Measurements from ENCODE around the gene MAEA.

Gene MAEA

GRCh38 chr4:1294891-1295290, 5.2 kb downstream of the MAEA start:
- H3K4me2 ChIP-seq (ENCODE audit: low read length) = peak overlapping the region; percentile 24
- no peaks in the 10 kb centered on the region for H3K27me3 ChIP-seq (ENCODE audit: control insufficient read depth, insufficient read depth, low read length)
- H3K9ac ChIP-seq = no peak overlapping the region
- H3K4me1 ChIP-seq = peaks cover 3% of the 10 kb centered on the region
- no peak overlapping the region for H3K4me3 ChIP-seq (ENCODE audit: low read depth, low read length)
- no peaks in the 10 kb centered on the region for H3K36me3 ChIP-seq (ENCODE audit: control insufficient read depth, insufficient read depth, low read length)
- no peak overlapping the region for H3K27ac ChIP-seq
- no peaks in the 10 kb centered on the region for H3K9me3 ChIP-seq (ENCODE audit: control insufficient read depth, low read length)
- peaks cover 47% of the 10 kb centered on the region for H3K79me2 ChIP-seq
- H2AFZ ChIP-seq = no peak overlapping the region
- TF ChIP-seq, protein P1, sequence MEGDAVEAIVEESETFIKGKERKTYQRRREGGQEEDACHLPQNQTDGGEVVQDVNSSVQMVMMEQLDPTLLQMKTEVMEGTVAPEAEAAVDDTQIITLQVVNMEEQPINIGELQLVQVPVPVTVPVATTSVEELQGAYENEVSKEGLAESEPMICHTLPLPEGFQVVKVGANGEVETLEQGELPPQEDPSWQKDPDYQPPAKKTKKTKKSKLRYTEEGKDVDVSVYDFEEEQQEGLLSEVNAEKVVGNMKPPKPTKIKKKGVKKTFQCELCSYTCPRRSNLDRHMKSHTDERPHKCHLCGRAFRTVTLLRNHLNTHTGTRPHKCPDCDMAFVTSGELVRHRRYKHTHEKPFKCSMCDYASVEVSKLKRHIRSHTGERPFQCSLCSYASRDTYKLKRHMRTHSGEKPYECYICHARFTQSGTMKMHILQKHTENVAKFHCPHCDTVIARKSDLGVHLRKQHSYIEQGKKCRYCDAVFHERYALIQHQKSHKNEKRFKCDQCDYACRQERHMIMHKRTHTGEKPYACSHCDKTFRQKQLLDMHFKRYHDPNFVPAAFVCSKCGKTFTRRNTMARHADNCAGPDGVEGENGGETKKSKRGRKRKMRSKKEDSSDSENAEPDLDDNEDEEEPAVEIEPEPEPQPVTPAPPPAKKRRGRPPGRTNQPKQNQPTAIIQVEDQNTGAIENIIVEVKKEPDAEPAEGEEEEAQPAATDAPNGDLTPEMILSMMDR (IDR thresholded peaks at IDR 0.05) = no peak

DNA sequence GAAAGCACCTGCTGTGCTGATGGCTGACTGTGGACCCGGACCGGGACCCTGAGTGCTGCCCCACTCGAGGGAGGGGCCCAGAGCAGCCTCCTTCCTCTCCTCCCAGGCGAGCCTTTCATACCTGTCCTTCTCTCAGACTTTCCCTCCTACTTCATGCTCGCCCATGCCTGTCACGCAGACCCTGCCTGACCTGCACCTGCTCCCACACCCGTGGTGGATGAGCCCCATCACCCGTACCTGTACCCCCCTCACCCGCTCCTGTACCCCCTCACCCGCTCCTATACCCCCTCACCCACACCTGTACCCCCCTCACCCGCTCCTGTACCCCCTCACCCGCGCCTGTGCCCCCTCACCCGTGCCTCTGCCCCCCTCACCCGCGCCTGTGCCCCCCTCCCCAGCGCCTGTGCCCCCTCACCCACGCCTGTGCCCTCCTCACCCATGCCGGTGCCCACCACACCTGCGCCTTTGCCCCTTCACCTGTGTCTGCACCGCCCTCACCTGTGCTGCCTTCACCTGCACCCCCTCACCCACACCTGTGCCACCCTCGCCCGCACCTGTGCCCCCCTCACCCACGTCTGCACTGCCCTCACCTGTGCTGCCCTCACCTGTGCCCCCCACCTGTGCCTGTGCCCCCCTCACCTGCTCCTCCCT, 5.8 kb downstream of the MAEA start:
- Histone ChIP-seq H3K4me1 (peaks cover 3% of the 10 kb centered on the region), H3K27me3 (ENCODE audit: control insufficient read depth, insufficient read depth, low read length) (no peaks in the 10 kb centered on the region), H3K4me3 (ENCODE audit: low read depth, low read length) (no peak overlapping the region), H3K27ac (no peak overlapping the region), H2AFZ (no peak overlapping the region), H3K36me3 (ENCODE audit: control insufficient read depth, insufficient read depth, low read length) (no peaks in the 10 kb centered on the region), H3K9me3 (ENCODE audit: control insufficient read depth, low read length) (no peaks in the 10 kb centered on the region), H3K79me2 (peaks cover 47% of the 10 kb centered on the region), H3K4me2 (ENCODE audit: low read length) (no peak overlapping the region), H3K9ac (no peak overlapping the region)
- TF ChIP-seq, protein P1 (IDR thresholded peaks at IDR 0.05) = no peak

DNA sequence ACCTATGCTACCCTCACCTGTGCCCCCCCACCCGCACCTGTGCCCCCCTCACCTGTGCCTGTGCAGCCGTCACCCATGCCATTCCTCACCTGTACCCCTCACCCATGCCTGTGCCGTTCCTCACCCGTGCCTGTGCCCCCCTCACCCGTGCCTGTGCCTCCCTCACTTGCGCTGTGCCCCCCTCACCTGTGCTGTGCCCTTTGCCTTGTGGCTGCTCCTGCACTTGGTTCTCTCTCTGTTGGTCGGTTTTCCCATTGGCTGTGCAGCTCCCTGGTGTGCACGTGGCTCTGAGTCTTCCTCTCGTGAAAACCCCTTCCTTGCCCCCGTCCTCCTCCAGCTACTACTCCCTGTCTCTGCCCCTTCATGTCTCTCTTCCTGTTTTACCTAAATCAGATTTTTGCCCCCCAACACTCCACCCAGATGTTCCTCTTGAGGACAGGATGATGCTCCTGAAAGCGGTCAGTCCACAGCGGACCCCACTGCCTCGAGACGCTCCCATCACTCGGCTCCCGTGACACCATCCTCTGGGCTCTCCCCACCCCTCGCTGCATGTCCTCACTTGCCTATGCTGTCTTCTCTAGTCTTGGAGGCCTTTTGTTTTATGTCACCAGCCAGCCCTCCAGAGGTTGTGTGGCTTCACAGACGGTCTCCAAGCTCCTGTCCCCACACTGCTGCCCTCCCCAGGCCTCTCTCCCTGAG, 6.8 kb downstream of the MAEA start:
- TF ChIP-seq, protein P1 (IDR thresholded peaks at IDR 0.05) = no peak

DNA sequence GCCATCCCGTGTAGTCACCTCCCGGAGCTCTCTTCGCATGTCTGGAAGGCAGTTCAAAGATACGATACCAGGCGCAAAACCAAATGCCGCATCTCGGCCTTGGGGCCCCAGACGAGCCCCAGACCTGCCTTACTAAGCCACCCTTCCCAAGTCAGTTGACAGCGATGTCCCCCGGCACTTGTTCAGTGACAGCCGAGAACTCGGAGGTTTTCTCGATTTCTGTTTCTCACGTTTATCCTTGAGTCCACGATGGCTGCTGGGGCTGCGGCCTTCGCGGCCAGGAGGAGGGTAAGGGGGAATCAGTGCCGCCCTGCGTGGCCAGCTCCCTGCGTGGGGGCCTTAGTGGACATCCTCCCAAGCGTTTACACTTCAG, 7.3 kb downstream of the MAEA start:
- H3K4me2 ChIP-seq (ENCODE audit: low read length) = no peak overlapping the region
- no peaks in the 10 kb centered on the region for H3K27me3 ChIP-seq (ENCODE audit: control insufficient read depth, insufficient read depth, low read length)
- peaks cover 42% of the 10 kb centered on the region for H3K79me2 ChIP-seq
- no peaks in the 10 kb centered on the region for H3K9me3 ChIP-seq (ENCODE audit: control insufficient read depth, low read length)
- no peak overlapping the region for H3K27ac ChIP-seq
- H3K9ac ChIP-seq = no peak overlapping the region
- TF ChIP-seq, protein P1 (IDR thresholded peaks at IDR 0.05) = no peak
- H3K36me3 ChIP-seq (ENCODE audit: control insufficient read depth, insufficient read depth, low read length) = no peaks in the 10 kb centered on the region
- H2AFZ ChIP-seq = no peak overlapping the region
- no peaks in the 10 kb centered on the region for H3K4me1 ChIP-seq
- no peak overlapping the region for H3K4me3 ChIP-seq (ENCODE audit: low read depth, low read length)

More for the DNA sequence above, 6.8 kb downstream of the MAEA start:
- Histone ChIP-seq H3K27ac (no peak overlapping the region), H3K4me3 (ENCODE audit: low read depth, low read length) (no peak overlapping the region), H3K9me3 (ENCODE audit: control insufficient read depth, low read length) (no peaks in the 10 kb centered on the region), H3K4me1 (no peaks in the 10 kb centered on the region), H3K36me3 (ENCODE audit: control insufficient read depth, insufficient read depth, low read length) (no peaks in the 10 kb centered on the region), H3K9ac (no peak overlapping the region), H3K4me2 (ENCODE audit: low read length) (no peak overlapping the region), H3K79me2 (peaks cover 45% of the 10 kb centered on the region), H2AFZ (no peak overlapping the region), H3K27me3 (ENCODE audit: control insufficient read depth, insufficient read depth, low read length) (no peaks in the 10 kb centered on the region)
